ENCODE data around the gene ANTXR1. TPM values are rescaled to one million over a fixed set of nuclear protein-coding genes. Genes with fewer than 3 reads are reported as not detected.

The ANTXR1 gene
- total RNA-seq, 1 experiment from 2014 or later = 25.7 TPM

GRCh38 chr2:69168950-69169654 lies 156.1 kb downstream of the ANTXR1 start:
- no peak for TF ChIP-seq EZH2 (IDR thresholded peaks at IDR 0.05)
- no peak for TF ChIP-seq CBX3 (IDR thresholded peaks at IDR 0.05; ENCODE audit: low read depth)
- no peak for TF ChIP-seq RAD21 (IDR thresholded peaks at IDR 0.05; ENCODE audit: low read depth)
- TF ChIP-seq, protein P1, sequence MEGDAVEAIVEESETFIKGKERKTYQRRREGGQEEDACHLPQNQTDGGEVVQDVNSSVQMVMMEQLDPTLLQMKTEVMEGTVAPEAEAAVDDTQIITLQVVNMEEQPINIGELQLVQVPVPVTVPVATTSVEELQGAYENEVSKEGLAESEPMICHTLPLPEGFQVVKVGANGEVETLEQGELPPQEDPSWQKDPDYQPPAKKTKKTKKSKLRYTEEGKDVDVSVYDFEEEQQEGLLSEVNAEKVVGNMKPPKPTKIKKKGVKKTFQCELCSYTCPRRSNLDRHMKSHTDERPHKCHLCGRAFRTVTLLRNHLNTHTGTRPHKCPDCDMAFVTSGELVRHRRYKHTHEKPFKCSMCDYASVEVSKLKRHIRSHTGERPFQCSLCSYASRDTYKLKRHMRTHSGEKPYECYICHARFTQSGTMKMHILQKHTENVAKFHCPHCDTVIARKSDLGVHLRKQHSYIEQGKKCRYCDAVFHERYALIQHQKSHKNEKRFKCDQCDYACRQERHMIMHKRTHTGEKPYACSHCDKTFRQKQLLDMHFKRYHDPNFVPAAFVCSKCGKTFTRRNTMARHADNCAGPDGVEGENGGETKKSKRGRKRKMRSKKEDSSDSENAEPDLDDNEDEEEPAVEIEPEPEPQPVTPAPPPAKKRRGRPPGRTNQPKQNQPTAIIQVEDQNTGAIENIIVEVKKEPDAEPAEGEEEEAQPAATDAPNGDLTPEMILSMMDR (IDR thresholded peaks at IDR 0.05 in 2 of 3, conservative IDR thresholded peaks at IDR 0.05 in 1 of 3; ENCODE audit: borderline replicate concordance in 1 of 3, insufficient read depth in 1 of 3, low read depth in 2 of 3, low read length in 2 of 3) = no peak
- TF ChIP-seq TCF7L2 (IDR thresholded peaks at IDR 0.05; ENCODE audit: borderline replicate concordance, extremely low read depth, insufficient read depth, insufficient read length) = no peak
- no peak for TF ChIP-seq FOSL1 (IDR thresholded peaks at IDR 0.05; ENCODE audit: low read depth)
- no peak for TF ChIP-seq ZNF274 (IDR thresholded peaks at IDR 0.05; ENCODE audit: low read depth, low read length)
- TF ChIP-seq SIN3A (IDR thresholded peaks at IDR 0.05; ENCODE audit: low read depth) = no peak
- TF ChIP-seq CEBPB (IDR thresholded peaks at IDR 0.05; ENCODE audit: low read depth) = no peak
- no peak for TF ChIP-seq POLR2AphosphoS5 (IDR thresholded peaks at IDR 0.05; ENCODE audit: low read depth, low read length)
- no peak for TF ChIP-seq JUND (IDR thresholded peaks at IDR 0.05)
- POLR2A ChIA-PET = no interaction called here
- RAD21 ChIA-PET (ENCODE audit: low non-redundant PET in 1 of 2, low total read pairs in 2 of 2, uncharacterized antibody in 2 of 2, unreplicated experiment in 2 of 2) = no interaction called here
- Histone ChIP-seq H4K20me1 (ENCODE audit: insufficient read depth) (no peaks in the 10 kb centered on the region), H2AFZ (ENCODE audit: low read depth, low read length, poor library complexity, severe bottlenecking) (no peak overlapping the region), H3K4me1 (ENCODE audit: control insufficient read depth in 1 of 2, insufficient read depth in 2 of 2, low read length in 2 of 2) (no peaks in the 10 kb centered on the region), H3K27ac (ENCODE audit: low read depth, low read length) (no peak overlapping the region), H3K79me2 (ENCODE audit: insufficient read depth, low read length) (no peaks in the 10 kb centered on the region), H3K27me3 (ENCODE audit: insufficient read depth, low read length) (no peaks in the 10 kb centered on the region), H3K4me2 (ENCODE audit: low read length) (no peak overlapping the region), H3K36me3 (ENCODE audit: control insufficient read depth in 1 of 2, insufficient read depth in 2 of 2, low read length in 2 of 2) (no peaks in the 10 kb centered on the region), H3K9ac (ENCODE audit: low read length) (no peak overlapping the region), H3K9me2 (ENCODE audit: insufficient read depth) (no peaks in the 10 kb centered on the region), H3K4me3 (replicated peaks in 1 of 2; ENCODE audit: low read depth in 1 of 2, low read length in 2 of 2) (no peak overlapping the region), H3K9me3 (ENCODE audit: control insufficient read depth in 1 of 2, insufficient read depth in 1 of 2, low read depth in 1 of 2, low read length in 2 of 2) (no peaks in the 10 kb centered on the region)
- no TSS peak for BruUV-seq (replicated peaks)
- ATAC-seq (no peak), DNase-seq (ENCODE audit: low read depth, low spot score) (no peak)
- intact Hi-C loops (cut with micrococcal nuclease) = no loop called here
- CTCF ChIA-PET = no interaction called here

All from HCT116 (cell line).